ENCODE data around the gene RNF167. TPM values are rescaled to one million over a fixed set of nuclear protein-coding genes. Genes with fewer than 3 reads are reported as not detected.

Gene RNF167
- total and polyA plus RNA-seq, 4 donors = 15.9 to 72.6 (median 24.4) TPM

DNA sequence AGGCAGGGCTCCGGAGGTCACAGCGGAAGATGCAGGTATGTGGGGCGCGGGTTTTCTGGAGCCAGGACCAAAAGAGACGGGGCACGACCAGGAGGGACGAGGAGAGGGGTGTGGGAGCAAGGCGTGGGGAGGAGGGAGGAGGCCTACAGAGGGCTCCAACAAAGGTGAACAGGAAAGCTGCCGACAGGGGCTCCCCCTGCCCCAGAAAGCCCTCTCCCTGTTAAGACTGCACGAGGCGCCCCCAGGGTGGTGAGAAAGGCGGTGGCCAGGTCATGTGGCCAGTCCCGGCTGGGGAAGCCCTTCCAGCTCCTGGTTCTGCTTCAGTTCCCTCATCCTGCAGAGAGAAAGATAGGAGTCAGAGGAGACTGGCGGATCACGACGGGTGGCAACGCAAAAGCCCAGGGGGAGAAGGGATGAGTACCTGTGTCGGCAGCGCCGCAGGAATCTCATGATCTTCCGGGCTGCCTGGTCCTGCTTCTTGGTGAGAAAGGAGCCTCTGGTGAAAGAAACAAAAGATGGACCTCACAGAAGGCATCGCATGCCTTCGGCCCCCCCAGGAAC, 28.5 kb downstream of the RNF167 start:
- H3K36me3 ChIP-seq (ENCODE audit: control insufficient read depth in 4 of 4, insufficient read depth in 3 of 4, low read depth in 1 of 4, low read length in 3 of 4) = peaks cover 0 to 6% (median 4%) of the 10 kb centered on the region in 4 donors
- no peak for DNase-seq (ENCODE audit: low spot score)

DNA sequence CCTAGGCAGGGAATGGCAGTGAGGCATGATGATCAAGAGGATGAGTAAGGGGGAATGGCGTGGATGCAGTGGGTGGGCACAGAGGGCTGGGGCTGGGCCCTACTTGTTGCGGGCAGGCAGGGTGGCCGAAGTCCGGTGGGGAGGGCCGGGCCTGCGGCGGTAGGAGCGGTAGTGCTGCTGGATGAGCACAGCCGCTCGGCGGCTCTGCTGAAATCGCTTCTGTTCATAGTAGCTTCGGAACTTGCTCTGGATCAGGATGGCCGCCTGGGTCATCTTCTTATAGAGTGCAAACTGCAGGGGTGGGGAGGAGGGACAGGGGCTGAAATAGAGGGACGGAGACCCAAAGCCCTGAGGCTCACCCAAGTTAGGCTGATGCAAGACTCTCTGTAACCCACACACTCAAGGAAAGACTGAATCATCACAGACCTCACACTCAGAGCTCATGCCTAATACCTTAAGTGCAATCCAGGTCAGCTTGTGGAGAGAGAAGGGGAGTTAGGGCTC, 29.0 kb downstream of the RNF167 start:
- no peak for DNase-seq (ENCODE audit: low spot score)
- Histone ChIP-seq H3K9me3 (ENCODE audit: control insufficient read depth in 4 of 4, low read length in 3 of 4) (no peaks in the 10 kb centered on the region), H3K4me1 (ENCODE audit: control insufficient read depth in 4 of 4, insufficient read depth in 4 of 4, low read length in 3 of 4) (peaks cover 7 to 52% (median 33%) of the 10 kb centered on the region in 4 donors), H3K27me3 (ENCODE audit: control insufficient read depth in 4 of 4, insufficient read depth in 4 of 4, low read length in 3 of 4) (no peaks in the 10 kb centered on the region), H3K36me3 (ENCODE audit: control insufficient read depth in 4 of 4, insufficient read depth in 3 of 4, low read depth in 1 of 4, low read length in 3 of 4) (peaks cover 3 to 6% (median 4%) of the 10 kb centered on the region in 4 donors), H3K9ac (ENCODE audit: low read depth in 1 of 2, low read length in 2 of 2) (peak overlapping the region in 1 of 2 donors; percentile 84), H3K27ac (ENCODE audit: low read depth in 1 of 2, low read length in 2 of 2) (peak overlapping the region; percentile 97 to 99), H3K4me3 (ENCODE audit: low read depth in 1 of 3, low read length in 3 of 3) (peak overlapping the region; percentile 41 to 73 (median 71))
- 35% methylated on average over 15 of the region's 15 CpGs for WGBS
- TF ChIP-seq JUND (IDR thresholded peaks at IDR 0.05) (peak; percentile 30 to 32), EGR1 (IDR thresholded peaks at IDR 0.05; ENCODE audit: low read depth in 2 of 2) (no peak), ATF3 (IDR thresholded peaks at IDR 0.05) (no peak), RAD21 (IDR thresholded peaks at IDR 0.05) (no peak)

More for the DNA sequence above, 28.5 kb downstream of the RNF167 start:
- no peaks in the 10 kb centered on the region for H3K9me3 ChIP-seq (ENCODE audit: control insufficient read depth in 4 of 4, low read length in 3 of 4)
- peak overlapping the region; percentile 97 to 99 for H3K27ac ChIP-seq (ENCODE audit: low read depth in 1 of 2, low read length in 2 of 2)
- peaks cover 7 to 52% (median 32%) of the 10 kb centered on the region in 4 donors for H3K4me1 ChIP-seq (ENCODE audit: control insufficient read depth in 4 of 4, insufficient read depth in 4 of 4, low read length in 3 of 4)
- H3K27me3 ChIP-seq (ENCODE audit: control insufficient read depth in 4 of 4, insufficient read depth in 4 of 4, low read length in 3 of 4) = no peaks in the 10 kb centered on the region
- peak overlapping the region; percentile 36 to 84 for H3K9ac ChIP-seq (ENCODE audit: low read depth in 1 of 2, low read length in 2 of 2)
- WGBS = 16% methylated on average over 23 of the region's 23 CpGs
- peak overlapping the region; percentile 41 to 73 (median 71) for H3K4me3 ChIP-seq (ENCODE audit: low read depth in 1 of 3, low read length in 3 of 3)
- TF ChIP-seq JUND (IDR thresholded peaks at IDR 0.05) (no peak), NR2F2 (IDR thresholded peaks at IDR 0.05) (no peak), YY1 (IDR thresholded peaks at IDR 0.05) (no peak), REST (IDR thresholded peaks at IDR 0.05) (no peak), TAF1 (conservative IDR thresholded peaks at IDR 0.05) (no peak), FOXA1 (IDR thresholded peaks at IDR 0.05) (no peak), SP1 (IDR thresholded peaks at IDR 0.05) (no peak), HNF4A (conservative IDR thresholded peaks at IDR 0.05) (no peak)
- TF ChIP-seq, protein P1, sequence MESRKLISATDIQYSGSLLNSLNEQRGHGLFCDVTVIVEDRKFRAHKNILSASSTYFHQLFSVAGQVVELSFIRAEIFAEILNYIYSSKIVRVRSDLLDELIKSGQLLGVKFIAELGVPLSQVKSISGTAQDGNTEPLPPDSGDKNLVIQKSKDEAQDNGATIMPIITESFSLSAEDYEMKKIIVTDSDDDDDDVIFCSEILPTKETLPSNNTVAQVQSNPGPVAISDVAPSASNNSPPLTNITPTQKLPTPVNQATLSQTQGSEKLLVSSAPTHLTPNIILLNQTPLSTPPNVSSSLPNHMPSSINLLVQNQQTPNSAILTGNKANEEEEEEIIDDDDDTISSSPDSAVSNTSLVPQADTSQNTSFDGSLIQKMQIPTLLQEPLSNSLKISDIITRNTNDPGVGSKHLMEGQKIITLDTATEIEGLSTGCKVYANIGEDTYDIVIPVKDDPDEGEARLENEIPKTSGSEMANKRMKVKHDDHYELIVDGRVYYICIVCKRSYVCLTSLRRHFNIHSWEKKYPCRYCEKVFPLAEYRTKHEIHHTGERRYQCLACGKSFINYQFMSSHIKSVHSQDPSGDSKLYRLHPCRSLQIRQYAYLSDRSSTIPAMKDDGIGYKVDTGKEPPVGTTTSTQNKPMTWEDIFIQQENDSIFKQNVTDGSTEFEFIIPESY (IDR thresholded peaks at IDR 0.05) = no peak

Data from liver (tissue), 9 donors.